Cardiac muscle cell (in vitro differentiated cells and primary cell): ENCODE measurements around the gene CYP2S1. TPM values are rescaled to one million over a fixed set of nuclear protein-coding genes. Genes with fewer than 3 reads are reported as not detected.
"Not testable (repeated sequence)": the region's sequence is repeated elsewhere in the genome, so short reads cannot be mapped to it uniquely, and the experiment has no call there.

ENCODE experiments used
- DNase-seq, 2 donors: peaks; one replicate each; pipeline versions ENCODE4 v3.0.0 to v3.0.0-alpha.2; 2010 to 2017; ENCODE audit warnings: low read depth in 1 of 2, low spot score in 1 of 2
- H3K27ac ChIP-seq: fragments of 200-600 bp; sonication (generic); 2 replicates; pipeline ENCODE4 v1.5.1; 2016
- H3K27me3 ChIP-seq: fragments of 200-600 bp; sonication (generic); 2 replicates; pipeline ENCODE4 v1.6.0; 2016; ENCODE audit warnings: control low read depth
- H3K36me3 ChIP-seq: fragments of 200-600 bp; sonication (generic); 2 replicates; pipeline ENCODE4 v1.5.1; 2016; ENCODE audit warnings: control low read depth
- H3K4me1 ChIP-seq: fragments of 200-600 bp; sonication (generic); 2 replicates; pipeline ENCODE4 v1.8.1; 2017; ENCODE audit warnings: low read depth, mild to moderate bottlenecking, mixed run types
- H3K4me3 ChIP-seq: fragments of 200-600 bp; sonication (generic); 2 replicates; pipeline ENCODE4 v1.5.1; 2016; ENCODE audit warnings: mild to moderate bottlenecking
- H3K9me3 ChIP-seq: fragments of 200-600 bp; sonication (generic); 2 replicates; pipeline ENCODE4 v1.5.1; 2017; ENCODE audit warnings: low read depth, mild to moderate bottlenecking, control low read depth
- CTCF ChIP-seq: IDR thresholded peaks from 2 replicates; pipeline ENCODE4 v1.5.1; 2012; ENCODE audit warnings: low read depth, mild to moderate bottlenecking, low read length
- polyA plus RNA-seq: library from polyadenylated mRNA; unstranded; fragments of >200 nt; fragmentation: Nextera tagmentation; extraction: Ambion mirVana; gene quantifications from 2 replicates; pipeline ENCODE4 v1.2.1, GENCODE V29; 2016
- total RNA-seq: library from RNA; depleted of rRNA; stranded (reverse); fragments of >200 nt; gene quantifications from 2 replicates; pipeline ENCODE4 v1.2.3, GENCODE V29; 2016

Gene CYP2S1
- total and polyA plus RNA-seq, 2 experiments from 2014 or later, result 1.8 to 2.3 TPM

DNA sequence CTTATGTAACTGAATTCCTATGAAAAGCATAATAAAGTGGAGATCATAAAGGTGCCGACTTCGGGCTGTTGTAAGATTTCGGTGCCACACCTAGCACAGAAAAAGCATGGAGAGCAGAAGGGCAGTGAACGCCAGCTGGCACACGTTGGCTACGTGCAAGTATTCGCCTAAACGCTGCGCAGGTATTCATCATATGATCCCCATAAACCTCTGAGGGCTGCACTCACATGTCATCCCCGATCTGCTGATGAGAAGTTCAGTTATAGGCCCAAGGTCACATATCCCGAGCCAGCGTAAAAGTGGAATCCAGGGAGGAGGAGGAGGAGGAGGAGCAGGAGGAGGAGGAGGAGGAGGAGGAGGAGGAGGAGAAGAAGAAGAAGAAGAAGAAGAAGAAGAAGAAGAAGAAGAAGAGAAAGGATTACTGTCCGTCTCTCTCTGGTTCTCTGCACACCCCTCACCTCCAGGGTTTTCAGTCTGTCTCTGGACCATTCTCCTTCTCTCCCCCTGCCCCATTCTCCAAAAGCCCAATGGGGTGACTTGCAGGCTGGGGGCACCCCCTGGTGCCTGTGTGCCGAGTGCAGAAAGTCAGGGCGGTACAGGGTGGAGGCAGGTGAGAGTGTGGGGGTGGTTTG, 18.6 kb upstream of the CYP2S1 start:
- Histone ChIP-seq H3K4me1 (peaks cover 11% of the 10 kb centered on the region), H3K9me3 (no peaks in the 10 kb centered on the region)
- DNase-seq, result no peak

DNA sequence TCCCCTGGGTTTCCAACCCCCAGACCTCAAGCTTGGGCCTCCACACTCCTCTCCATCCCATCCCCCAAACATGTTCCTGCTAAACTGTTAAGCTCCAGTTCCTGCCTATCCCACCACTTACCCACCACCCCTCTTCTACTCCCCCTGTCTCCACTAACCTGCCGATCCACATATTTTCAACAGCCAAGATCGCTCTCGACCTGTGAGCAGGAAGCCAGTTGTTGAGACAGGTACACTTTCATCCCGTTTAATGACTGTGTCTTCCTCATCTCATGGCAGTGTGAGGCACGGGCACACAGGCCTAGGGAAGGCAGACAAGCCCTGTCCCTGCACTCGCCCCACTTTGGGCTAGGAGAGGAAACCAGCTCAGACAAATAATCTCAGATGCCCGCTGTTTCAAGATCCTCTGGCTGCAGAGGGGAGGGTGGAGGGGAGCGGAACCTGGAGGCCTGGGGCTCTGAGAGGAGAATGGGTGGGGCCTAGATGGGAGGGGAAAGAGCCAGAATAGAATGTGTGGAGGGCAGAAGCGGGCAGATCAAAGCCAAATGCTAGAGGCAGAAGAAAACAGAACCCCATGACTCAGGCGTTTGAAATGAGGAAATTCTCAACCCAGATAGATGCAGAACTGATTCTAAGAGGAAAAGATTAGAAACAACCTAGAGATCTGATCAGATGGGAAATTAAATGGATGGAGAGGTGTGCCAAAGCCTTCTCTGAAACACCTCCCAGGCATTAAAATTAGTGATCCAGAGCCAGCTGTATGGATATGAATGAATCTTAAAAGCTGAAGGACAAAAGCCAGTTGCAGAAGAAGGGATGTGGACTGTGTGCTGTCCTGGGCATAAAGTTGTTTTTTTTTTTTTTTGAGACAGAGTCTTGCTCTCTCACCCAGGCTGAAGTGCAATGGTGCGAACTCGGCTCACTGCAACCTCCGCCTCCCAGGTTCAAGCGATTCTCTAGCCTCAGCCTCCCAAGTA, 16.9 kb upstream of the CYP2S1 start:
- H3K27ac ChIP-seq, result peak overlapping the region; percentile 27
- H3K27me3 ChIP-seq, result no peaks in the 10 kb centered on the region
- no peaks in the 10 kb centered on the region for H3K36me3 ChIP-seq
- peaks cover 11% of the 10 kb centered on the region for H3K4me1 ChIP-seq
- TF ChIP-seq CTCF, result no peak
- no peaks in the 10 kb centered on the region for H3K9me3 ChIP-seq
- DNase-seq, result peak; percentile 73 to 75
- H3K4me3 ChIP-seq, result no peak overlapping the region

More for the DNA sequence above, 18.6 kb upstream of the CYP2S1 start:
- no peaks in the 10 kb centered on the region for H3K27me3 ChIP-seq
- TF ChIP-seq CTCF, result no peak
- no peaks in the 10 kb centered on the region for H3K36me3 ChIP-seq
- H3K27ac ChIP-seq, result no peak overlapping the region
- H3K4me3 ChIP-seq, result no peak overlapping the region

GRCh38 chr19:41180173-41180572, 12.8 kb upstream of the CYP2S1 start:
- not testable (repeated sequence) for H3K4me3 ChIP-seq, H3K27me3 ChIP-seq, DNase-seq, H3K36me3 ChIP-seq, H3K9me3 ChIP-seq, H3K27ac ChIP-seq
- H3K4me1 ChIP-seq, result peaks cover 11% of the 10 kb centered on the region

DNA sequence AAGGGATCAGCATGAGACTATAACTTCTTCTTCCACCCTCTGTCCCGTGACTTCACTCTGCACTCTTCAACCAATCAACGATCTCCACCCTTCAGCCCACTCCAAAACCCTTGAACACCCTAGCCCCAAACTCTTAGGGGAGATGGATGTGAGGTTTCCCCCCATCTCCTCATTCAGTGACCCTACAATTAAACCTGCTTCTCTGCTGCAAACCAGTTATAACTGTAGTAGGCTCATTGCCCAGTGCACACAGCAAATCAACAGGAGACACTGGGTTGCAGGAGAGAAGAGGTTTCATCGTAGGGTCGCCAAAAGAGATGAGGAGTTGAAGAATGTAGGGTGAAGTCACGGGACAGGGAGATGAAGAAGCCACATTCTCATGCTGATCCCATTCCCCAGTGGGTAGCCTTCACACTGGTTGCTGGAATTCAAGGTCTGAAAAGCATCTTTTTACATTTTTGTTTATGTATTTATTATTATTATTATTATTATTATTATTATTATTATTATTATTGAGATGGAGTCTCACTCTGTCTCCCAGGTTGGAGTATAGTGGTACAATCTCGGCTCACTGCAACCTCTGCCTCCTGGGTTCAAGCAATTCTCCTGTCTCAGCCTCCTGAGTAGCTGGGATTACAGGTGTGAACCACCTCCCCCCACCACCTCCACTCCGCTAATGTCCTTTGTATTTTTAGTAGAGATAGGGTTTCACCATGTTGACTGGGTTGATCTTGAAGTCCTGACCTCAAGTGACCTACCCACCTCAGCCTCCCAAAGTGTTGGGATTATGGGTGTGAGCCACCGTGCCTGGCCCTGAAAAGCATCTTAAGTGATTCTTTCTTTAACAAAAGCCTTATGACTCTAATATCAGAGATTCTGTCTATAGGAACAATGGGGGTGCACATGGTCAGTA, 5.8 kb upstream of the CYP2S1 start:
- Histone ChIP-seq H3K36me3 (no peaks in the 10 kb centered on the region), H3K27me3 (peaks cover 8% of the 10 kb centered on the region), H3K4me1 (no peaks in the 10 kb centered on the region), H3K4me3 (no peak overlapping the region), H3K9me3 (no peaks in the 10 kb centered on the region), H3K27ac (no peak overlapping the region)
- no peak for TF ChIP-seq CTCF
- no peak for DNase-seq

DNA sequence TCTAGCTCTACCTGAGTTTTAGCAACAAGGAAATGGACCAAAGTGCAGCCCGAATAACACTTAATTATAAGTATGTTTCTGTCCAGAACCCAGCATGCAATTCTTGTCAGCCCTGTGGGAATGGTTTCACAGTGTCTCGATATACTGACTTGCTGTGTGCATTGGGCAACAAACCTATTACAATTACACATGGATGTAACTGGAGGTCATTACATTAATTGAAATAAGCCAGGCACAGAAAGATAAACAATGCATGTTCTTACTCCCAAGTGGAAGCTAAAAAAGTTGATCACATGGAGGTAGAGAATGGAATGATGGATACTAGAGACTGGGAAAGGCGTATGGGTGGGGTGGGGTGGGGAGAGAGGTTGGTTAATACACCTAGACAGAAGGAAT, 5.1 kb upstream of the CYP2S1 start:
- H3K36me3 ChIP-seq, result no peaks in the 10 kb centered on the region
- H3K27me3 ChIP-seq, result peaks cover 15% of the 10 kb centered on the region
- no peak overlapping the region for H3K4me3 ChIP-seq
- no peaks in the 10 kb centered on the region for H3K9me3 ChIP-seq
- TF ChIP-seq CTCF, result no peak
- no peaks in the 10 kb centered on the region for H3K4me1 ChIP-seq
- no peak for DNase-seq
- H3K27ac ChIP-seq, result no peak overlapping the region
